HepG2 (cell line): ENCODE results near the gene TMEM258. TPM values are rescaled to one million over a fixed set of nuclear protein-coding genes. Genes with fewer than 3 reads are reported as not detected.
A peak's percentile ranks its signal among the peaks of the same experiment; 100 is the strongest.

Experiments used
- ASH2L ChIP-seq: fragments of 300-600, 200-600 bp; sonication (generic); IDR thresholded peaks from 2 replicates; pipeline ENCODE4 v1.7.0; 2017; ENCODE audit warnings: low read depth, mild to moderate bottlenecking, moderate library complexity, mixed read lengths, low read length; ENCODE audit not compliant: insufficient read length
- DBP ChIP-seq: sonication (generic); formaldehyde crosslinking; IDR thresholded peaks from 2 replicates; pipeline ENCODE4 v1.4.0; 2020; ENCODE audit warnings: missing genetic modification reagents; ENCODE audit errors: not compliant biosample characterization
- NFYB ChIP-seq: sonication (generic); formaldehyde crosslinking; IDR thresholded peaks from 2 replicates; pipeline ENCODE4 v1.4.0; 2020; ENCODE audit warnings: missing genetic modification reagents
- RORA ChIP-seq: sonication (generic); formaldehyde crosslinking; IDR thresholded peaks from 2 replicates; pipeline ENCODE4 v1.5.0; 2020; ENCODE audit warnings: mild to moderate bottlenecking, missing genetic modification reagents, moderate library complexity
- SAFB2 ChIP-seq: sonication (generic); formaldehyde crosslinking; IDR thresholded peaks from 2 replicates; pipeline ENCODE4 v1.5.1; 2020; ENCODE audit warnings: missing genetic modification reagents, low read depth, mild to moderate bottlenecking, borderline replicate concordance
- SIX4 ChIP-seq: sonication (generic); formaldehyde crosslinking; IDR thresholded peaks from 2 replicates; pipeline ENCODE4 v1.4.0; 2020; ENCODE audit warnings: missing genetic modification reagents
- SOX5 ChIP-seq: IDR thresholded peaks from 2 replicates; pipeline ENCODE4 v1.6.1; 2016; ENCODE audit warnings: borderline replicate concordance
- SP1 ChIP-seq, 2 experiments: fragments of 450-650 bp in 1 of 2; sonication (generic) in 1 of 2; formaldehyde crosslinking in 1 of 2; IDR thresholded peaks; 2 replicates each; pipeline versions ENCODE4 v1.4.0 to v1.6.1; 2016 to 2020; ENCODE audit warnings: missing genetic modification reagents in 1 of 2
- ZBTB38 ChIP-seq: sonication (generic); formaldehyde crosslinking; IDR thresholded peaks from 2 replicates; pipeline ENCODE4 v1.5.1; 2020; ENCODE audit warnings: mild to moderate bottlenecking, missing genetic modification reagents
- ZBTB39 ChIP-seq: sonication (generic); formaldehyde crosslinking; IDR thresholded peaks from 2 replicates; pipeline ENCODE4 v1.5.0; 2020; ENCODE audit warnings: missing genetic modification reagents
- ZC3H13 ChIP-seq: sonication (generic); formaldehyde crosslinking; IDR thresholded peaks from 2 replicates; pipeline ENCODE4 v1.8.1; 2023; ENCODE audit warnings: mild to moderate bottlenecking, missing genetic modification reagents, moderate library complexity
- ZFP36 ChIP-seq: fragments of 150-350 bp; IDR thresholded peaks from 2 replicates; pipeline ENCODE4 v1.6.1; 2018; ENCODE audit warnings: borderline replicate concordance, low read length, low read depth; ENCODE audit not compliant: partially characterized antibody
- ZNF3 ChIP-seq: IDR thresholded peaks from 2 replicates; pipeline ENCODE4 v1.7.0; 2017; ENCODE audit warnings: inconsistent platforms
- ZNF329 ChIP-seq: sonication (generic); formaldehyde crosslinking; IDR thresholded peaks from 2 replicates; pipeline ENCODE4 v1.9.0; 2021; ENCODE audit warnings: low read depth, mild to moderate bottlenecking, missing genetic modification reagents
- ZNF546 ChIP-seq: sonication (generic); formaldehyde crosslinking; conservative IDR thresholded peaks from 2 replicates; pipeline ENCODE4 v1.8.1; 2023; ENCODE audit warnings: mild to moderate bottlenecking, missing genetic modification reagents
- ZNF749 ChIP-seq: sonication (generic); formaldehyde crosslinking; IDR thresholded peaks from 2 replicates; pipeline ENCODE4 v1.8.0; 2022; ENCODE audit warnings: mild to moderate bottlenecking, missing genetic modification reagents, moderate library complexity, borderline replicate concordance
- ZSCAN5A ChIP-seq: sonication (generic); formaldehyde crosslinking; IDR thresholded peaks from 2 replicates; pipeline ENCODE4 v1.8.0; 2022; ENCODE audit warnings: mild to moderate bottlenecking, missing genetic modification reagents, borderline replicate concordance
- polyA plus RNA-seq, 8 experiments: library from polyadenylated mRNA; depleted of rRNA in 3 of 8; stranded (reverse) in 7 of 8; unstranded in 1 of 8; fragments of >200 nt; fragmentation: Illumina TruSeq in 4 of 8; extraction: Trizol in 4 of 8; gene quantifications; 2 replicates each; pipeline versions ENCODE4 v1.2.1 to v1.2.3, GENCODE V29; 2011 to 2016; ENCODE audit warnings: low read depth in 4 of 8, missing spikeins in 1 of 8, mixed read lengths in 1 of 8; ENCODE audit not compliant: insufficient read depth in 1 of 8
- total RNA-seq, 5 experiments: library from RNA; depleted of rRNA; stranded (reverse); fragments of >200 nt; fragmentation: Illumina TruSeq; extraction: Trizol; gene quantifications; 2 replicates each; pipeline ENCODE4 v1.2.3, GENCODE V29; 2016; ENCODE audit warnings: low read depth in 1 of 5

Gene TMEM258
- total and polyA plus RNA-seq, 2 of the 13 experiments (the other 11 are each of a cell fraction or from before 2014, with no cell fraction given), result 175 to 424 TPM

- TF ChIP-seq ZNF546, result no peak
- no peak for TF ChIP-seq SAFB2 (CRISPR knock-in tag)
- TF ChIP-seq ZC3H13 (CRISPR knock-in tag), result no peak
- no peak for TF ChIP-seq SP1 (IDR thresholded peaks at IDR 0.05)
- TF ChIP-seq SP1 (CRISPR knock-in tag; IDR thresholded peaks at IDR 0.05), result no peak
- TF ChIP-seq ZBTB38 (CRISPR knock-in tag), result peak; percentile 78
- TF ChIP-seq ZNF3, result no peak
- TF ChIP-seq ZNF749 (CRISPR knock-in tag), result 0 out of 2 replicates have a peak, but pooled peaks have one; percentile 29
- no peak for TF ChIP-seq ZSCAN5A (CRISPR knock-in tag)
- peak; percentile 77 for TF ChIP-seq NFYB (CRISPR knock-in tag)
- TF ChIP-seq SOX5 (CRISPR knock-in tag), result no peak
- no peak for TF ChIP-seq ZBTB39 (CRISPR knock-in tag)
- TF ChIP-seq ZFP36, result no peak
- 0 out of 2 replicates have a peak, but pooled peaks have one; percentile 6 for TF ChIP-seq ZNF329
- no peak for TF ChIP-seq RORA (CRISPR knock-in tag)
- no peak for TF ChIP-seq SIX4 (CRISPR knock-in tag)
- no peak for TF ChIP-seq ASH2L
- no peak for TF ChIP-seq DBP
Measured at GRCh38 chr11:61814247-61814957, 22.0 kb upstream of the TMEM258 start (continued).
